NCI-H2227 (cell line): ENCODE data around the gene RASSF5.
A peak's percentile ranks its signal among the peaks of the same experiment; 100 is the strongest.

ENCODE experiments used
- DNase-seq: peaks from one replicate; lab custom pipeline; 2025; ENCODE audit not compliant: unreplicated experiment; lab: John Stamatoyannopoulos, UW

Gene RASSF5

GRCh38 chr1:206513312-206514111 lies 6.2 kb downstream of the RASSF5 start:
- DNase-seq, result no peak

- DNase-seq, result no peak
These were observed 7.6 kb downstream of the RASSF5 start for GRCh38 chr1:206514813-206515387.

GRCh38 chr1:206516728-206516990 lies 9.3 kb downstream of the RASSF5 start:
- no peak for DNase-seq

GRCh38 chr1:206517784-206518183 lies 10.5 kb downstream of the RASSF5 start:
- DNase-seq, result no peak

- no peak for DNase-seq
These were observed 10.9 kb downstream of the RASSF5 start for GRCh38 chr1:206518206-206518605.

DNA sequence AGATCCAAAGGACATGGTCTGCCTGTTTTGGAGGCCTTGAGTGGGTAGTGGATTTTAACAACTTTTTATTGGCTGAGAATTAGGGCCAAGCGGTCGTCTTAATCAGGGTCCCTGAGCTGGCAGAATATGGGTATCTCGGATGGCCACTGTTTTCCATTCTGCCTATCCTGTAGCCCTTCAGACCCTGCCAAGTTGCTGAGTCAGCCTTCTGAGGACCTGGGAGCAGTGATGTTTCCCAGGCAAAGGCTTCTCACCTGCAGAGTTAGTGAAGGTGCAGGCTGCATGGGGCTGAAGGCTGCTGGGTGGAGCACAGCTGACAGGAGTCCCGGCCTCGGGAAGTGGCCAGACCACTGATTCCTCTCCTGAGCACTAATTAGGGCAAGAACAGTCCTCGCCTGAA lies 11.4 kb downstream of the RASSF5 start:
- no peak for DNase-seq

GRCh38 chr1:206521127-206521526 lies 13.8 kb downstream of the RASSF5 start:
- peak; percentile 16 for DNase-seq

GRCh38 chr1:206521694-206522402 lies 14.5 kb downstream of the RASSF5 start:
- no peak for DNase-seq

GRCh38 chr1:206524739-206525364 lies 17.5 kb downstream of the RASSF5 start:
- no peak for DNase-seq

DNA sequence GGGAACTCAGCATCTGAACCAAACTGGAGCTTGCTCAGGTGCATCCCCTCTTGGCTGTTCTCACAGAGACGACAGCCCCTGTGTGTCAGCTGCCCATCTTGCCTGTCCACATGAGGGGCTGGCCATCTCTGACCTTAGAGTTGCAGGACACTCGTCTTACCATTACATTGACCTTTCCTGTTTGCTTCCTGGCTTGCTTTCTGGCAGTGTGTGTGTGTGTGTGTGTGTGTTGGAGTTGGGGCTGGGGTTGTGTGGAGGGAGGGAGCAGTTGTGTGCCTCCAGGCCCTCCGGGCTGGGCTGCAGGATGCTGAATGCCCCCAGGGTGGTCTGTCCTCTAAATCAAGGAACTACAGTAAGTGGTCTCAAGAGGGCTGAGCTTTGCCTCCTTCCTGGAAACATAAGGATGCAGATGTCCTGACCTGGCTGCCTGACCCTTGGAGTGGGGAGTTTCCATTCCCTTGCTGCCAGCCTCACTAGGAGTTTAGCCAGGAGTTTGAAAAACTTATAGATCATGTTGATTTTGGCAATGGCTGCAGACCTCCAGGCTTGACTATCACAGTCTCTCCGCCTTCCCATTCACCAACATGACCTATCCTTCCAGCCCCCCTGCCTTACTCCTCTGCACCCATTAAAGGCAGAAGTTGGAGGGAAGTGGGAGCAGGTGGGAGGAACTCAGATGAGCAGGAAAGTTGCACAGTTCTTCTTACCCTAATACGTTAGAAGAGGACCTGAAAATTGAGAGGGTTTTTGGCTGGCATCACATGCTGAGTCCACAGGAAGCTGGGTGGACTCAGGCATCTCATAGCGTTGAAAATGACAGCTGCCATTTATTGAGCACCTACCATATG lies 19.0 kb downstream of the RASSF5 start:
- no peak for DNase-seq

- DNase-seq, result no peak
These were observed 22.1 kb downstream of the RASSF5 start for GRCh38 chr1:206529425-206529824.

- no peak for DNase-seq
These were observed 25.0 kb downstream of the RASSF5 start for GRCh38 chr1:206532368-206532767.

GRCh38 chr1:206534552-206534951 lies 27.2 kb downstream of the RASSF5 start:
- DNase-seq, result no peak

DNA sequence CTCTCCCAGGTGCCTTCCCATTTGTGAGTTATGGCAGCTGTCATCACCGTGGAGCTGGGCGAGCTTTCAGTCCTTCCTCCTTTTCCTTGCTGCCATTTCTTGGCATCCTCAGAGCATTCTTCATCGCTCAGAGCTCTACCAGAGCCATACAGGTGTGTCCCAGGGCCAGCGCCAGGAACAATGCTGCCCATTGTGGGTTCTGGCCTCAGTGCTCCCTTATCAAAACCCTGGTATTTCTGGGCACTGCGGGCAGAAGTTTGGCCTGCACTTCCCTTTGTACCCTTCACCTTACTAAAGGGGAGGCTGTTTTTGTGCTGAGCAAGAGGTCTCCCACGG lies 28.5 kb downstream of the RASSF5 start:
- DNase-seq, result no peak

DNA sequence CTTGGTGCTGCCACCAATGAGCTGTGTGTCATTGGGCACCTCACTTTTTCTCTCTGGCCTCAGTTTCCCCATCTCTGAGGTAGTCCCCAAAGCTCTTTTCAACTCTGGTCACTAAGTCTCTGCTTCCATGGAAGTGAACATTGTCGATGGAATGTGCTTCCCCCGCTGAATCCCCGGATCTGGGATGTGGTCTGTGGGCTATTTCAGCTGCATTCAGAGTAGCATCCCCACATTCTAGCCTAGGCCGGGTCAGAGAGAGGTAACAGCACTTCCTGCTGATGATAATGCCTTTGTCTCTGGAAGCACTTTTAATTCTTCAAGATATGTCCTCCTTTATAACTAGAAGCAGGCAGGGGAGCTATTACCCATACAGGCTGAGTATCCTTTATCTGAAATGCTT lies 29.8 kb downstream of the RASSF5 start:
- no peak for DNase-seq

DNA sequence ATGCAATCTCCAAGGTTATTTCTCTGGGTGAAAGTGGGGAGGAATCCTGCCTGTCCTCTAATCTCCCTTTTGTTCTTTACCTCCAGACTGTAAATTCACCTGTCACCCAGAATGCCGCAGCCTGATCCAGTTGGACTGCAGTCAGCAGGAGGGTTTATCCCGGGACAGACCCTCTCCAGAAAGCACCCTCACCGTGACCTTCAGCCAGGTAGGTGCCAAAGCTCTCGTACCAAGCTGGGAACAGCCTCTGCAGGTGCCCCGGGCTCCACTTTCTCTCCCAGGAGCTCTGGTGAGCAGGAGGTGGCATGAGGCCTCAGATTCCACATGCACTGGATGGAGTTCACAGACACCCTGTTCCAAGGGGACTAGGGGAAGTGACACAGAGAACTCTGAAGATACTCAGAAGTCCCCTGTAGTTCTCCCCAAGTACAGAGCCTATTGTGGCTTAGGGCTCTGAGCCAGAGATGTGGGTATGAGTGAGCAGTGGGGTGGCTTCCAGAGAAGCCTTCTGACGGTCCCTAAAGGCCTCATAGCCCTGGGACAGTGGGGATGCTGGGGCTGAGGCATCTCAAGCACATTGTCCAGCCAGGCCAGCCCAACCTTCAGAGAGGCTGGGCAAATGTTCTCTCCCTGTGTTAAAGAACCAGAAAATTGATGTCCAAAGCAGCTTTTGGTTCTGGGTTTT lies 30.9 kb downstream of the RASSF5 start:
- no peak for DNase-seq

GRCh38 chr1:206538901-206539640 lies 31.7 kb downstream of the RASSF5 start:
- no peak for DNase-seq

- no peak for DNase-seq
These were observed 32.9 kb downstream of the RASSF5 start for GRCh38 chr1:206540044-206540780.

- no peak for DNase-seq
These were observed 34.0 kb downstream of the RASSF5 start for GRCh38 chr1:206541236-206541833.
